GM18867 (cell line): ENCODE data around the gene TMEM17.

Experiments used
- ATAC-seq: cut with Tn5 transposase; IDR thresholded peaks from one replicate; pipeline ENCODE4 v1.9.1; 2021; ENCODE audit warnings: mild to moderate bottlenecking, moderate library complexity; ENCODE audit not compliant: unreplicated experiment

The TMEM17 gene

DNA sequence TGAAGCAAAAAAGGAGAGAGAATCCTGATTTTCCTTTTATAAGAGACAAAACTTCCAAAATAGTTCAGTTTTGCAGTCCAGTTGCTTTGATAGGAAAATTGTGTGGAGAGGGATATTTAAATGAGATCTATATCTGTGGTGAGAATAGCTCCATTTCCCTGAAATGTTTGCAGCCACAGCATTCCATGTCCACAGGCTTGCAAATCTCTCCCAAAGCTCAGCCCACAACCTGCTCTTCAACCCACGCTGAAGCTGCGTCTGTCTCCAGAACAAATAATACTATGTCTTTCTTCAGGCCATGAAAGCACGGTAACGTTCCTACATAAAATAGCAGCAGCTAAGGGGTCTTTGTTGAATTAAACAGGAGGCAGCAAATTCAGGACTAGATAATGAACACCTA is 31.8 kb downstream of the TMEM17 start:
- no peak for ATAC-seq

DNA sequence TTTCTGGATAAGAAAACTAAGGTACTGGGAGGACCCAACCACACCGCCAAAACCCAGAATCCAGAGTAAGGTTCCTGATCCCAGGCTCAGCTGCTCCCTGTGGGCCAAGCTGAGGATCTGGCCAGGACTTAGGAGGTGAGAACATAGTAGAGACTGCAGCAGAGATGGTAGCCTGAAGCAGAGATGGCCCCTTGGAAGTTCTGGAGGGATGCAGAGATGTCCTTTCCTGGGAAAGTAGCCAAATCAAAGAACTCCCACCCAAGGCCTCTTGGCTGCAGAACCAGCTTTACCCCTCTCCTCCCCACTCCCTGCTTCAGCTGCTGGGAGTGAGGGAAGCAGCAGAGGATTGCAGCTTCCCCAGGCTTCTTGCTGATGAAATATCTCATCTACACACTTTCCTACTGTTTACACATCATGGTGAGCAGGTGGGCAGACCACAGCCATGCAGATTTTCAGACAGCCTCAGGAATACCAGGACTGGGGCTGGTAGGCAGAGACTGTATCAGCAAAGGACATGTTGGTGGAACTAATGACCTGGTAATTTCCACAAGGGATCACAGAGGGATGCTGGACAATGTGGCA is 32.7 kb downstream of the TMEM17 start:
- ATAC-seq = no peak

DNA sequence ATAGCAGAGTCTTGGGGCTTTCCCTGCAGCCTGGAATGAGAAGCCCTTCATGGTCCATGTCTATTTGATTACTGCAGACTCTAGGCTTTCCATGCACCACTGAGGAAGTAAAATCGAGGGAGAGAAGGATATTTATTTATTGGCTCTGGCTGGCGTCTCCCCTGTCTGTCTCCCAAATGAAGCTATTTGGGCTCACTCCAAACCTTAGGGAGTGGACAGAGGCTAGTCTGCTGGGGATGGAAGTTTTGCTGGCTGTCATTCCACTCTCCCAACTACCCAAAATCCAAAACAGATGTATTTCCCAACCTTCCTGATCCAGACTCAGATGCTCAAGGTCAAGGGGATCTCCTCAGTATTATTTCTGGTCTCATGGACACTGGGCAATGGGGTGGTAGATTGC is 33.7 kb downstream of the TMEM17 start:
- ATAC-seq = no peak

DNA sequence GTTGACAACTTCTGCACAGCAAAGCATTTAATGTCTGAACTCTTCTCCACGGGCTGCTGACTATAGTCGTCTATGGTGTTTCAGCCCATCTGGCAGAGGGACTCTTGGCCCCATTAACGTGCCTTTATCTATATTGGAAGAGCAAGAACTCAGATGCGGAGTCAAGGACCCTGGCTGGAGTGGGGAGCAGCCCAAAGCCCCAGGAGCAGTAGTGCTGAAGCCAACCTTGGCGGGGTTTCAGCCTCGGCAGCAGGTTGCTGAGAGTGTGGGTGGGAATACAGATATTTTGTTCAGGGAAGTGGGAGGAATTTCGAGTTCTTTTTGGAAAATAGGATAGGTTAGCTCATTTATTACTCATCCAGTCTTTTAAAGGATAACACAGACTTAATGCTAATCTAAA is 34.2 kb downstream of the TMEM17 start:
- no peak for ATAC-seq

DNA sequence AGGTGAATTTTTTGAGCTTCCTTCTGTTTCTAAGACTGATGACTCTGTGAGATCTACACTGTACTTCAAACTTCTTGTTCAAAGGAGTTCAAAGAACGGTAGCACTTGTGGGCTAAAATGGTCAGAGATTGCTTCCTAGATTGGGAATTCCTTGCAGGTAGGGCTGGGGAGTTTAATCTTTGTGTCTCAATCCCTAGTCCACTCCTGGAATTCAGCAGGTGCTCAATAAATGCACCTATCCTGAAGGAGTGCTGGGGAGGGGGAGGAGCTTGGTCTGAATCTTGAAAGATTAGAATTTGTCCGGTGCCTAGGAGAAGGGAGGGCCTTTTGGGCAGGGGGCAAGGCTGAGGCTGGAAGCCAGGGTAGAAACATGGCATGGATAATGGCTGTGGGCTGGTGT is 34.6 kb downstream of the TMEM17 start:
- ATAC-seq = no peak

DNA sequence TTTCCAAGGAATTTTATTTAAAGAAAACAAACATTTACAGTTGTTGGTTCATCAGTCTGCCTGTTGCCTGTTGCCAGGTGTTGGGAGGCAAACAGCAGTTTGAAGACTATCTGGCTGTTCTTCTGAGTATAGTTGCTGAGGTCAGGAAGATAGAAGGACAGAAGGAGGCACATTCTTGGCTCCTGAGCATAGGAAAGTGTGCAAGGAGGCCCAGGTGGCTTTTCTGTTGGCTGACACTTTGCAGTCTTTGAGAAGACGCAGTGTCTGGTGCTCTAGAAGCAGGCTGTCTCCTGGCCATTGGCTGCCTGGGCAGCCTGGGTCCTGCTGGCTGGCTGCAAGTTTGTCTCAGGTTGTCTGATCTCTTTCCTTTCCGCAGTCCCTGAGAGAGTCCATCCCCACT is 36.4 kb downstream of the TMEM17 start:
- no peak for ATAC-seq

DNA sequence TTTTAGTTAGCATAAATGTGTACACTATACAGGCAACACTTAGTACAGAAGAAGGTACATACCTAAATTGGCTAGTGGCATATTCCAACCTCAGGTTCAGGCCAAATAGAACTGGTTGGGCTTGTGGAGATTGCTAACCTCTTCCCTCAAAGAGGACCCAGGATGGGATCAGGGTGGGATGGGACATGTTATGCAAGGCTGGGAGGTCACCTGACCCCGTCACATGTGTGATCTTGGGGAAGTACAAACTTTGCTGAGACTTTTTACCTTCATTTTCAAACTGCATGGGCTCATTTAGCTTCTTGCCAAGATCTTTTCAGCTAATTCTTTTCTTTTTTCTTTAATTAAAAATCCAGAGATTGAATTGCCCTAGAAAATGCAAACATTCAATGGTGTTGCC is 36.9 kb downstream of the TMEM17 start:
- no peak for ATAC-seq

DNA sequence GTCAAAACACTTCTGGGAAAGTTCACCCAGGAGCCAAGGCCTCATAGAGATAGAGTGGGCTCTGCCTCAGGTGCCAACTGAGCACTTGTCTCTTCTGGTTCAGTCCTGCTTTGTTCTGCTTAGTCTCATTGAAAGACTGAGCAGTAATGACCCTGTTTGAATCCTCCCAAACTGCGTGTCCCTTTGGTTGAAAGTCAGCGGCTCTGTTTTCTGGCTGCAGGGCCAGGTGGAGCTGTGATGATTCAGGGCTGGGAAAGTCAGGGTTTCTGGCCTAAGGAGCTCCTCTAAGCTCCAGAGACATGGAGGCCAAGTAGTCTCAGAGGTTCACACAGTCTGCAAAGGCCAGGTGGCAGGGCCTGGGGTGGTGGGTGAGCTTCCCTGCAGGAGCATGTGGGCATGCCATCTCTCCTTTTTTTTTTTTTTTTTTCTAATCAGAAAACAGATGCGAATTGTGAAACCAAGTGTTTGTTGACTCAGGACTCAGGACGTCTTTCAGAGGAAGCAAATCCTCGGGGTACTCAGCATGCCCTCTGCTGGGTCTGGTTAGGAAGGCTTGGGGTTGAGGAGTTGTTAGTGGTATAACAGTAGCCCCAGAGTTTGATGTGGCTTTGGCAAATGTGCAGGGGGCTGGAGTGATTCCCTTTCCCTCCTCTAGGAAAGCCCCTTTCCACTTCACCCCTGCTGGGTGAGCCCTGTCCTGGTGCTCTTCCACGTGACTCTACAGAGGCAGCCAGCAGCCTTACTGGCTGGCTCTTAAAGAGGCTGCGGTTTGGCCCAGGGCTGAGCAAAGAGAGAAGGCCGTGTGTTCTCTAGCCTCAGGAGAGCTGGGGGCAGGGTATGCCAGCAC is 38.3 kb downstream of the TMEM17 start:
- ATAC-seq = no peak

DNA sequence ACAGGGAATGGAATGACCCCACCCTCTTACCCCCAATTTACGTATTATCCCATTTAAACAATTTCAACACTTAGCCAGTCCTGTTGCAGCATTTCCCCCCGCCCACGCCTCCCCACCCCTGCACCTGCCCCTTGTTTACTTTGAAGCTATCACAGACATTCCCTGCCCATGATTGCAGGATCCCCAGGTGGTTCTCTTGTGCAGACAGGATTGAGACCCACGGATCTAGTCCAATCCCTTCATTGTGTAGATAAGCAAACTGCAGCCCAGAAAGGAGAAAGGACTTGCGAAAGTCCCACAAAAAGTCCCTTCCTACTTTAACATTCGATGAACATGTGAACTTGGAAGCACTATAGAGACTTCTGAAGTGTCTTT is 38.9 kb downstream of the TMEM17 start:
- ATAC-seq = no peak

DNA sequence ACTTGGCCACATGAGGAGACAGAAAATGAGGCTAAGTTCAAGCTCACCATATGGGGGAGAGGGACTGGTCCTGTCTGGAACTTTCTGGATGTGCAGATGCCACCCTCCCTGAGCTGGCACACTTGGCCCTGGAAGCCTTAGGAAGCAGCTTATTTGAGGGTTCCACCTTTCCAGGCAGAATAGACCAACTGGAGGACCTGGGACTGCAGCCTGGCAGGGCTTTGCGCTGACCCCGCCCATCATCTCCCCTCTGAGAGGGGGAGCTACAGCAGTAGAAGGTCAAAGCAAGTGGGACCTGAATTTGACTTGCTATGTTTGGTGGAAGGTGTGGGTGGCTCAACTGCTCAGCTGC is 39.5 kb downstream of the TMEM17 start:
- no peak for ATAC-seq

DNA sequence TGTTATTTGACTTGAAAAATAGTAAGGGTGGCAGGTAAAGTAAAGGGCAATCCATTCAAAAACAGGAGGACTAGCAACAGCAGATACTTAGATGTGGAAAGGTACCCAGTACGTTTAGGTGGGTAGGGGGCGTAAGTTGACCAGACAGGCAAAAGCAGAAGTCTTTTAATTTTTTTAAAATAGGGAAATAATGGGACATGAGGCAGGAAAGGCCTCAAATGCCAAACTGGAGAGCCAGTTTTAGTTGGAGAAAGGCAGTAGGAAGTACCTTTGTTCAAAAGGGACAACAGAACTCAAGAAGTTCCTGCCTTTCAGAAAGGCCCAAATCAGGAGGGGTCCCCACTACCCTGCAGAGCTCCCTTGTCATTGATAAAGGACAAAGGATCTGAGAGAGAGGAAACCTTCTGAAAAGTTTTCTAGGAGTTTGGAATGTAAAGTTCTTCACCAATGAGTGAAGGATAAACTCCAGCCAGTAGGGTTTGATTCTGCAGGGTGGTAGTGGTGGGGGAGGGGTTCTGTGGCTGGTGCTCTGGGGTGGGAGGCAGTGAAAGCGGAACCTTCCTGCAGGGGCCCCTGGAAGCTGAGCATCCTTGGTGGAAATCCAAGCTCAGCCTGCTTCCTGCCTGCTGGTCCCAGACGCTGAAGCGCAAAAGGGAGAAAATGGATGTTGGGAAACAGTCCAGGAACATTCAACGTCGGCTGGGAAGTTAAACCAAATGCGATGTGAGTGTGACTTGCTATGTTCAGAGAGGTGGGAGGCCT is 40.1 kb downstream of the TMEM17 start:
- no peak for ATAC-seq

DNA sequence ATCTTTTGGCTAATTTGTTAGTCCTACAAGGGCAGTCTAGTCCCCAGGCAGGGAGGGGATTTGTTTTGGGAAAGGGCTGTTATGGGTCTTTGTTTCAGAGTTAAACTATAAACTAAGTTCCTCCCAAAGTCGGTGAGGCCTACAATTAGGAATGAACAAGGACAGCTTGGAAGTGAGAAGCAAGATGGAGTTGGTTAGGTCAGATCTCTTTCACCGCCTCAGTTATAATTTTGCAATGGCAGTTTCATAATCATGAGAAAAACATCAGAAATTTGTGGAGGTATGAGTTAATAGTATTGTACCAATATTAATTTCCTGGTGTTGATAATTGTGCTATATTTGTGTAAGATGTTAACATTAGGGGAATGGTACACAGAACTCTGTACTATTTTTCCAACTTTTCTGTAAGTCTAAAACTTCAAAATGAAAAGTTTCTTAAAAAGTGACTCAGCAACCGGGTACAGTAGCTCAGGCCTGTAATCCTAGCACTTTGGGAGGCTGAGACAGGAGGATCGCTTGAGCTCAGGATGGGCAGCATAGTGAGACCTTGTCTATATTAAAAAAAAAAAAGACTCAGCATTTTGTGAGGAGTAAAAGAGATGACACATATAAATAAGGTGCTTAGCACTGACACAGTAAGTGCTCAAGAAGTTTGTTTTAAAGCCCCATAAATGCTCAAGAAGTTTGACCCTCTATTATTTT is 40.8 kb downstream of the TMEM17 start:
- ATAC-seq = no peak

DNA sequence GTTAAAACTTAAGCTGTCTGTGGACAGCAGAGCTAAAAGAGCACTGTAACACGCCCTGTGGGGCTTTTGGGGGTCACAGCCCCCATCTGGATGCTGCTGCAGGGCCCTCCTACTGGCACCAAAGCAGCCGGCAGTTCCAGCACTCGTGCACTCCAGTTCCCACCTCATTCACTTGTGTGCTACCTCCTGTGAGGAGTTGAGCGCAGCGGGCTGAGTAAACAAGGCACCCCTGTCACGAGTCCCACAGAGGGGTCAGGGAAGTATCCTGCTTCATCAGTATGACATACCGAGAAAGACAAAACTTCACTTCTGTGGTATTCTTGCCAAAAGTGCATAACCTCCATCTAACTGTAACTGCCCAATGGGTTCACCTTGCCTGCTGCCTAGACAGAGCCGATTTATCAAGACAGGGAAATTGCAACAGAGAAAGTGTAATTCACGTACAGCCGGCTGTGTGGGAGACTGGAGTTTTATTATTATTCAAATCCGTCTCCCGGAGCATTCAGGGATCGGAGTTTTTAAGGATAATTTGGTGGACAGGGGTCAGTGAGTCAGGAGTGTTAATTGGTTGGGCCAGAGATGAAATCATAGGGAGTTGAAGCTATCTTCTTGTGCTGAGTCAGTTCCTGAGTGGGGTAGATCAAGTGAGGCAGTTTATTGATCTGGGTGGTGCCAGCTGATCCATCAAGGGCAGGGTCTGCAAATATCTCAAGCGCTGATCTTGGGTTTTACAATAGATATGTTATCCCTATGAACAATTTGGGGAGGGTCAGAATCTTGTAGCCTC is 41.6 kb downstream of the TMEM17 start:
- no peak for ATAC-seq

DNA sequence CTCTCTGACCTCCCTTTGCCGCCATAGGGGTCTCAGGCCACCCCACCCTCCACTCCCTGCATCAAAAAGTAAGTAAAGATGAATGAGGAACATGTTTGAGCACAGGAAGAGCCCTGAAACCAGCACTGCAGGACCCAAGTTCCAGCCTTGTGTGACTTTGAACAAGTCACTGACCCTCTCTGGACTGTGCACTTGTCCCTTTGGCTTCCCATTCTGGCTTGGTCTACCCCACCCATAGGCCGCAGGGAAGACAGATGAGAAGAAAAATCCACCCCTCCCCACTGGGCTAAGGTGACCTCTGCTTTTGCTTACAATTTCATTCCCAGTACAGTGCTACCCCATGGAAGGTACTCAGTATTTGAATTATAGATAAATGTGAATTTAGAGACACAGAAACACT is 43.8 kb downstream of the TMEM17 start:
- no peak for ATAC-seq

DNA sequence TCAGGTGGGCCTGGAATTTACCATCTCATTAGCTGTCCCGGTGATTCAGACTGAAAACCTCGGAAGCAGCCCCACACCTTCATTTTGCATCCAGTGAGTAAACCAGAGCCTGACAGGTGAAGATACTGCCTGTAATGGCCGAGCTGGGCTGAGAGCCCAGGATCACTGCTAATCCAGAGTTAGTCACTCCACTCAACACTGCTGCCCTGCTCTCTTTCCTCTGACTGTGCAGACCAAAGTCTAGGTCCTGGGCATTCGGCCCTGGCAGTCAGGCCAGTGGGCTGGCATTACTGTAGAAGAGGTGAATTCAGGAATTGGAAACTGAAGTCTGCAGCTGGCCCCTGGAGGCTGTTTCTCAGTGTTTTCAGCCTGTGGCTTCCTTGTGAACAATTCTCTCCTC is 44.3 kb downstream of the TMEM17 start:
- no peak for ATAC-seq

DNA sequence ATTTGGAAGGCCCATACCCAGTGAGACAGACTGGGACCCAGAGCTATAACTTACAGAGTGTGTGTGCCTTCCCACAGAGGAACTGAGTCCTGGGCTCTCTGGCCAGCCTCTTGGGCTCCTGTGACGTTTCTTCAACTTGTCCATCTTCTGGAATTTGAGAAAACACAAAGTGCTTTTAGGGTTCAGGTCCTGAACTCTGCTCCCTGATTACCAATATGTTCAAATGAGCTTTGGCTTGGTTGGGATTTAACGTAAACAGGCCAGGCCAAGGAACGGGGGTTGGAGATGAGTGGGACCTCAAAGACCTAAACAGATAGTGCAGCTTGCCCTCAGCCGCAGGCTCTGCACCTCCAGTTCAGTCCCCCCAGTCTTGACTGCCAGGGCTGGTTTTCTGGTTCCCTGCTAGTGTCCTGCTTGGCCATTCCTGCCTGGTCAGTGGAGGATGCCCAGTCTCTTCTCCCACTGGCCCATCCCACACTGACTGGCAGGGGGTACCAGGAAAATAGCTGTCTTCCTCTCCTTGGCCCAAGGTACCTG is 44.9 kb downstream of the TMEM17 start:
- ATAC-seq = no peak

DNA sequence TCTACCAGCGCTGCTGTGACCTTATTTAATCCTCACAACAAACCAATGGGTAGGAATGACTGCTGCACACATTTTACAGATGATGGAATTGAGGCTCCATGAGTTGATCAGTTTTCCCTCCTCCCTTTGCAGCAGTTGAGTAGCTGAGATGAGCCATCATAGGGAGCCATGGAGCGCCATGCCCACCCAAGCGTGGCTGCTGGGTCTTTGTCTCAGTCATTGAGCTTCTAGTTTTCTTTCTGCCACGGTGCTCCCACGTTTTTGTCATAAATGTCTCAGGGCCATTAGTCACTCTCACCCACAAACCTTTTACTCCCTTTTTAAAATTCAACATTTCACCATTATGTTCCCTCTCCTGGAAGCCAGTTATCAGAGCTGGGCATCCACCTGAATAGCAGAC is 45.8 kb downstream of the TMEM17 start:
- ATAC-seq = no peak

DNA sequence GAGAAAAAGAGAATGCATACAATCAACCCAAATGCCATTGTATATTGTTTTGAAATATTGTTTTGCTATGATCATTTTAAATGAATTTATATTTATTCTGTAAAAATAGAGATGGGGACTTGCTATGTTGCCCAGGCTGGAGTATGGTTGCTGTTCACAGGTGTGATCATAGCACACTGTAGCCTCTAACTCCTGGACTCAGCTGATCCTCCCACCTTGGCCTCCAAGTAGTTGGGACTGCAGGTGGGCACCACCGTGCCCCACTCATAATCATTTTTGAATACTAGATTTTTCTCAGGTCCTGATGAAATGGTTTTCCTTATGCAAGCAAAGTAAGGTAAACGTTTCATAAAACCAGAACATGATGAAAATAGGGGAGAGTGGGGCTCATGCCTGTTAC is 46.3 kb downstream of the TMEM17 start:
- no peak for ATAC-seq

DNA sequence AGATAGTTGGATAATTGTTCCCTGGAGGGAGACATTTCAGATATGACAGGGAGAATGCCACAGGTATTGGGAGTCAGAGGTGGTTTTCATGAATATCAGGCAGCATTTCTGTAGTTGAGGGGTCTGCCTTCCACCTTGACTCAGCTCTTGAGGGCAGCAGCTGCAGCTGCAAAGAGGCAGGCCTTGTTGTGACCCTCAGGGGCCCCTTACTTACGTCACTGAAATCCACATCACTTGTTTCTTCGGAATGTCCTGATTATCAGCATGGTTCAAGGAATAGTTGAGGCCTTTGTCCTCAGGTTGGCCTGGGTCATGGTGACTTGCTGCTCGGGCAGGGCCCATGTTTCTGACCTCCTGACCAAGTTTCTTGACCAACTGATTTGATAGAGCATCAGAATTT is 46.9 kb downstream of the TMEM17 start:
- no peak for ATAC-seq

DNA sequence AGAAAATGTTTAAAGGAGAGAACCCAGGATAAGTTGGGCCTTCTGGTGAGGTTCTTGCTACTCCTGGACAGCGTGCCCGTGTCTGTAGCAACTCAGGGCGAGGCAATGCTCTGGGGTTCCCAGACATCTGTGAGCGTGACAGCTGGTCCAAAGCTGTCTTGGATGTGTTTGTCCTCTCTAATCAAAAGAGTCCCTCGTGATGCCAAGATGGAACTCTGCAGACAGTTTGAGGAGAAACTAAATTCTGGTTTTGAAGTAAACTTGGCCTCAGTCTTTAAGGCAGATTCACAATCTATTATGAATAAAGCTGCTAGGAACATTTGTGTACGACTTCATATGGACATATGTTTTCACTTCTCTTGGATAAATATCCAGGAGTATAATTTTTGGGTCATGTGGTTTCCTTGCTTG is 47.3 kb downstream of the TMEM17 start:
- no peak for ATAC-seq
